Measurements from ENCODE around the gene BRD4. TPM values are rescaled to one million over a fixed set of nuclear protein-coding genes. Genes with fewer than 3 reads are reported as not detected.

Gene BRD4
- total and polyA plus RNA-seq, 5 donors from 2014 or later: 6.6 to 168 (median 9.4) TPM

GRCh38 chr19:15279326-15279904 is 52.9 kb downstream of the BRD4 start:
- DNase-seq (no peak), ATAC-seq (ENCODE audit: low read depth in 2 of 2) (no peak)
- H3K4me3 Mint-ChIP-seq: peak overlapping the region in 3 of 4 donors; percentile 34 to 78 (median 65)
- no peaks in the 10 kb centered on the region for H3K9me3 ChIP-seq (ENCODE audit: control insufficient read depth in 2 of 2, low read length in 2 of 2)
- peaks cover 12% of the 10 kb centered on the region for H3K36me3 ChIP-seq (ENCODE audit: control insufficient read depth, insufficient read depth, low read length)
- peaks cover 75% of the 10 kb centered on the region for H3K4me1 ChIP-seq (ENCODE audit: control insufficient read depth, insufficient read depth, low read length, poor library complexity, severe bottlenecking)
- peaks cover 3% of the 10 kb centered on the region for H3K36me3 Mint-ChIP-seq
- no peaks in the 10 kb centered on the region for H3K27me3 ChIP-seq (ENCODE audit: control insufficient read depth, insufficient read depth, low read length)
- no peak overlapping the region for H3K27ac ChIP-seq (ENCODE audit: insufficient read depth, low read length, poor library complexity, severe bottlenecking)
- peaks cover 18 to 96% (median 62%) of the 10 kb centered on the region in 4 donors for H3K4me1 Mint-ChIP-seq
- H3K27ac Mint-ChIP-seq: peak overlapping the region; percentile 52 to 85 (median 69)
- H3K4me3 ChIP-seq (ENCODE audit: low read depth, low read length): no peak overlapping the region
- H3K27me3 Mint-ChIP-seq: no peaks in the 10 kb centered on the region
- H3K9me3 Mint-ChIP-seq: no peaks in the 10 kb centered on the region

GRCh38 chr19:15276620-15277215 is 55.6 kb downstream of the BRD4 start:
- peak overlapping the region in 2 of 4 donors; percentile 16 to 44 for H3K4me3 Mint-ChIP-seq
- Histone ChIP-seq H3K27ac (ENCODE audit: insufficient read depth, low read length, poor library complexity, severe bottlenecking) (no peak overlapping the region), H3K27me3 (ENCODE audit: control insufficient read depth, insufficient read depth, low read length) (no peaks in the 10 kb centered on the region), H3K9me3 (ENCODE audit: control insufficient read depth in 2 of 2, low read length in 2 of 2) (no peaks in the 10 kb centered on the region), H3K4me3 (ENCODE audit: low read depth, low read length) (no peak overlapping the region), H3K36me3 (ENCODE audit: control insufficient read depth, insufficient read depth, low read length) (peaks cover 24% of the 10 kb centered on the region), H3K4me1 (ENCODE audit: control insufficient read depth, insufficient read depth, low read length, poor library complexity, severe bottlenecking) (peaks cover 57% of the 10 kb centered on the region)
- H3K9me3 Mint-ChIP-seq: no peaks in the 10 kb centered on the region
- peaks cover 12% of the 10 kb centered on the region for H3K36me3 Mint-ChIP-seq
- no peaks in the 10 kb centered on the region for H3K27me3 Mint-ChIP-seq
- DNase-seq: no peak
- H3K4me1 Mint-ChIP-seq: peaks cover 5 to 92% (median 44%) of the 10 kb centered on the region in 4 donors
- ATAC-seq (ENCODE audit: low read depth in 2 of 2): no peak
- H3K27ac Mint-ChIP-seq: peak overlapping the region; percentile 52 to 87 (median 69)

DNA sequence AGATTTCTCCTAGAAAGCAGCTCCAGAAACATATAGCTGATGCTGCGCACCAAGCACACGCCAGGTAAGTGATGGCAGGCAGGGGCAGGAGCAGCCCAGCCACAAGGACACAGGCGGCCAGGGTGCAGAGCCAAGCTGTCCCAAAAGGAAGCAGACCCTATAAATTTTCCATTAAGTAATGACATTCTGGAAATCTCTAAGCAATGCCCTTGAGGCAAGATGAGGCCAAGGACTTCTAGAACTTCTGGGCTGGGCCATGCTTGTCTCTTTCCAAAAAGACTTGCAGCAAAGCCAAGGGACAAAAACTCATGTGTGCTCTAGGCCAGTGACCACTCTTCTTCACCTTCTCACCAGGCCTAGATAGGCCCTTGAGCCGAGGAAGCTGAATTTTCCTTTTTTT is 57.9 kb downstream of the BRD4 start:
- H3K4me3 Mint-ChIP-seq: peak overlapping the region in 2 of 4 donors; percentile 28 to 89
- Histone ChIP-seq H3K36me3 (ENCODE audit: control insufficient read depth, insufficient read depth, low read length) (peaks cover 42% of the 10 kb centered on the region), H3K27ac (ENCODE audit: insufficient read depth, low read length, poor library complexity, severe bottlenecking) (no peak overlapping the region), H3K4me1 (ENCODE audit: control insufficient read depth, insufficient read depth, low read length, poor library complexity, severe bottlenecking) (peaks cover 36% of the 10 kb centered on the region), H3K4me3 (ENCODE audit: low read depth, low read length) (no peak overlapping the region), H3K27me3 (ENCODE audit: control insufficient read depth, insufficient read depth, low read length) (no peaks in the 10 kb centered on the region), H3K9me3 (ENCODE audit: control insufficient read depth in 2 of 2, low read length in 2 of 2) (no peaks in the 10 kb centered on the region)
- H3K27me3 Mint-ChIP-seq: no peaks in the 10 kb centered on the region
- peaks cover 0 to 91% (median 42%) of the 10 kb centered on the region in 4 donors for H3K4me1 Mint-ChIP-seq
- peak overlapping the region in 1 of 3 donors; percentile 64 for H3K27ac Mint-ChIP-seq
- peaks cover 0 to 1% (median 0%) of the 10 kb centered on the region in 7 donors for H3K9me3 Mint-ChIP-seq
- peaks cover 34% of the 10 kb centered on the region for H3K36me3 Mint-ChIP-seq
- DNase-seq (no peak), ATAC-seq (ENCODE audit: low read depth in 2 of 2) (no peak)

DNA sequence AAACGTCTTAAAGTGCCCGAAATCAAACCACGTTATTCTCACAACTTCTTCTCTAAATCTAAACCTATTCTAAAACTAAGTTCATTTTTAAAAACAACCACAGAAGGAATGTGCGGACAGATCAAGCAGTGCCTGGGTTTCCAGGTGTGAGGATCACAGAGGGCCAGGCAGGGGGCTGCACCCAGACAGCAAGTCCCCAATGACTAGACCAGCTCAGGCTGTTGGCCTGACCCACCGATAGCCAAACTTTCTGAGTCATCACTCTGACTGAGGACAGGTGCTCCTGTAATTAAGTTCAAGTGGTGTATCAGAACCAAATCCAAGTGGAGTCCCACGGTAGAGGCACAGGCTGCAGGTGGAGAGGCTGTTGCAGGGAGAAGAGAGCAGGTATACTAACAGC is 62.5 kb downstream of the BRD4 start:
- Histone ChIP-seq H3K4me3 (ENCODE audit: low read depth, low read length) (no peak overlapping the region), H3K4me1 (ENCODE audit: control insufficient read depth, insufficient read depth, low read length, poor library complexity, severe bottlenecking) (peaks cover 8% of the 10 kb centered on the region), H3K9me3 (ENCODE audit: control insufficient read depth in 2 of 2, low read length in 2 of 2) (no peaks in the 10 kb centered on the region), H3K27ac (ENCODE audit: insufficient read depth, low read length, poor library complexity, severe bottlenecking) (no peak overlapping the region), H3K36me3 (ENCODE audit: control insufficient read depth, insufficient read depth, low read length) (peaks cover 76% of the 10 kb centered on the region), H3K27me3 (ENCODE audit: control insufficient read depth, insufficient read depth, low read length) (no peaks in the 10 kb centered on the region)
- no peaks in the 10 kb centered on the region for H3K27me3 Mint-ChIP-seq
- no peak for DNase-seq
- ATAC-seq (ENCODE audit: low read depth in 2 of 2): no peak
- peaks cover 0 to 66% (median 30%) of the 10 kb centered on the region in 4 donors for H3K4me1 Mint-ChIP-seq
- peaks cover 0 to 1% (median 0%) of the 10 kb centered on the region in 7 donors for H3K9me3 Mint-ChIP-seq
- H3K36me3 Mint-ChIP-seq: peaks cover 55% of the 10 kb centered on the region
- H3K4me3 Mint-ChIP-seq: no peak overlapping the region
- H3K27ac Mint-ChIP-seq: peak overlapping the region in 2 of 3 donors; percentile 46 to 83

GRCh38 chr19:15268928-15269253 is 63.4 kb downstream of the BRD4 start:
- Histone ChIP-seq H3K4me1 (ENCODE audit: control insufficient read depth, insufficient read depth, low read length, poor library complexity, severe bottlenecking) (peaks cover 8% of the 10 kb centered on the region), H3K27ac (ENCODE audit: insufficient read depth, low read length, poor library complexity, severe bottlenecking) (no peak overlapping the region), H3K27me3 (ENCODE audit: control insufficient read depth, insufficient read depth, low read length) (no peaks in the 10 kb centered on the region), H3K4me3 (ENCODE audit: low read depth, low read length) (no peak overlapping the region), H3K36me3 (ENCODE audit: control insufficient read depth, insufficient read depth, low read length) (peaks cover 85% of the 10 kb centered on the region), H3K9me3 (ENCODE audit: control insufficient read depth in 2 of 2, low read length in 2 of 2) (no peaks in the 10 kb centered on the region)
- no peak for DNase-seq
- Mint-ChIP-seq H3K9me3 (peaks cover 0 to 1% (median 0%) of the 10 kb centered on the region in 7 donors), H3K4me1 (peaks cover 0 to 58% (median 25%) of the 10 kb centered on the region in 4 donors), H3K27me3 (no peaks in the 10 kb centered on the region), H3K36me3 (peaks cover 59% of the 10 kb centered on the region), H3K27ac (peak overlapping the region; percentile 33 to 86 (median 80)), H3K4me3 (no peak overlapping the region)
- no peak for ATAC-seq (ENCODE audit: low read depth in 2 of 2)

GRCh38 chr19:15268192-15268927 is 64.0 kb downstream of the BRD4 start:
- DNase-seq (no peak), ATAC-seq (ENCODE audit: low read depth in 2 of 2) (no peak)
- peaks cover 91% of the 10 kb centered on the region for H3K36me3 ChIP-seq (ENCODE audit: control insufficient read depth, insufficient read depth, low read length)
- peaks cover 3% of the 10 kb centered on the region for H3K4me1 ChIP-seq (ENCODE audit: control insufficient read depth, insufficient read depth, low read length, poor library complexity, severe bottlenecking)
- H3K4me3 ChIP-seq (ENCODE audit: low read depth, low read length): no peak overlapping the region
- no peaks in the 10 kb centered on the region for H3K9me3 ChIP-seq (ENCODE audit: control insufficient read depth in 2 of 2, low read length in 2 of 2)
- no peak overlapping the region for H3K27ac ChIP-seq (ENCODE audit: insufficient read depth, low read length, poor library complexity, severe bottlenecking)
- no peaks in the 10 kb centered on the region for H3K27me3 ChIP-seq (ENCODE audit: control insufficient read depth, insufficient read depth, low read length)
- Mint-ChIP-seq H3K27ac (peak overlapping the region; percentile 33 to 86 (median 80)), H3K27me3 (no peaks in the 10 kb centered on the region), H3K36me3 (peaks cover 61% of the 10 kb centered on the region), H3K4me3 (peak overlapping the region in 1 of 4 donors; percentile 7), H3K9me3 (peaks cover 0 to 1% (median 0%) of the 10 kb centered on the region in 7 donors), H3K4me1 (peaks cover 0 to 53% (median 24%) of the 10 kb centered on the region in 4 donors)

DNA sequence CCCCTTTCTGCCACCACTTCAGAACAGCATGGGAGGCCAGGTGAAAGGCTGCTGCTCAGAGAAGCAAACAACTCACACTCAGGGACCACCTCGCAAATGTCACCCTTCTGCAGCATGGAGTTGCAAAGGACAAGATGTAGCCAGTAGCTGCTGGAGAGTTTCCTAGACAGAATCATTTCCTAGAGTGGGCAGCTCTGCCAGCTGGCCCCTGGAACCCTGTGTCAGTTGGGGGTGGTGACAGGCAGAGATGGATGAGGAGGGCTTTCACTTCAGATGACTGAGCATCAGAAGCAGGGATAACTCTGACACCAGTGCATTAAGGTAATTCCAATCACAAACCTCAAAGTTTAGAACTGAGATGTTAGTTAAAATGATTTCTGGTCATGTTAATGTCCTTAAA is 65.7 kb downstream of the BRD4 start:
- Histone ChIP-seq H3K27me3 (ENCODE audit: control insufficient read depth, insufficient read depth, low read length) (no peaks in the 10 kb centered on the region), H3K9me3 (ENCODE audit: control insufficient read depth in 2 of 2, low read length in 2 of 2) (no peaks in the 10 kb centered on the region), H3K27ac (ENCODE audit: insufficient read depth, low read length, poor library complexity, severe bottlenecking) (no peak overlapping the region), H3K4me3 (ENCODE audit: low read depth, low read length) (no peak overlapping the region), H3K4me1 (ENCODE audit: control insufficient read depth, insufficient read depth, low read length, poor library complexity, severe bottlenecking) (no peaks in the 10 kb centered on the region), H3K36me3 (ENCODE audit: control insufficient read depth, insufficient read depth, low read length) (peaks cover 94% of the 10 kb centered on the region)
- H3K4me1 Mint-ChIP-seq: peaks cover 0 to 40% (median 22%) of the 10 kb centered on the region in 4 donors
- H3K27ac Mint-ChIP-seq: no peak overlapping the region
- H3K27me3 Mint-ChIP-seq: no peaks in the 10 kb centered on the region
- DNase-seq (no peak), ATAC-seq (ENCODE audit: low read depth in 2 of 2) (no peak)
- H3K36me3 Mint-ChIP-seq: peaks cover 59% of the 10 kb centered on the region
- peaks cover 0 to 1% (median 0%) of the 10 kb centered on the region in 7 donors for H3K9me3 Mint-ChIP-seq
- H3K4me3 Mint-ChIP-seq: no peak overlapping the region

Measured in CD4-positive, CD25-positive, alpha-beta regulatory T cell (primary cell).